Glomerular visceral epithelial cell (primary cell): ENCODE results near the gene LRRC4C.
"Not testable (repeated sequence)": the region's sequence is repeated elsewhere in the genome, so short reads cannot be mapped to it uniquely, and the experiment has no call there.

Experiments used
- DNase-seq: peaks from one replicate; pipeline ENCODE4 v3.0.0-alpha.2; 2016; ENCODE audit errors: extremely low spot score

Gene LRRC4C

GRCh38 chr11:40867991-40868632 is 591.3 kb downstream of the LRRC4C start:
- peak; percentile 32 for DNase-seq

- not testable (repeated sequence) for DNase-seq
These were observed 601.7 kb downstream of the LRRC4C start for GRCh38 chr11:40857754-40858153.

- DNase-seq, result no peak
These were observed 616.6 kb downstream of the LRRC4C start for GRCh38 chr11:40842750-40843339.

- no peak for DNase-seq
These were observed 618.2 kb downstream of the LRRC4C start for GRCh38 chr11:40841231-40841630.

GRCh38 chr11:40838181-40838683 is 621.2 kb downstream of the LRRC4C start:
- no peak for DNase-seq

GRCh38 chr11:40827116-40827515 is 632.3 kb downstream of the LRRC4C start:
- DNase-seq, result no peak

GRCh38 chr11:40826601-40827000 is 632.9 kb downstream of the LRRC4C start:
- DNase-seq, result no peak

- DNase-seq, result no peak
These were observed 634.1 kb downstream of the LRRC4C start for GRCh38 chr11:40825201-40825834.

GRCh38 chr11:40819230-40819629 is 640.2 kb downstream of the LRRC4C start:
- DNase-seq, result peak; percentile 4

GRCh38 chr11:40816976-40817375 is 642.5 kb downstream of the LRRC4C start:
- no peak for DNase-seq

- DNase-seq, result peak; percentile 81
These were observed 661.5 kb downstream of the LRRC4C start for GRCh38 chr11:40797981-40798380.

- DNase-seq, result no peak
These were observed 672.2 kb downstream of the LRRC4C start for GRCh38 chr11:40787224-40787623.

- DNase-seq, result no peak
These were observed 696.4 kb downstream of the LRRC4C start for GRCh38 chr11:40763046-40763445.

GRCh38 chr11:40759341-40759740 is 700.1 kb downstream of the LRRC4C start:
- DNase-seq, result no peak

GRCh38 chr11:40754297-40754696 is 705.2 kb downstream of the LRRC4C start:
- no peak for DNase-seq

- DNase-seq, result no peak
These were observed 713.2 kb downstream of the LRRC4C start for GRCh38 chr11:40746282-40746681.

GRCh38 chr11:40732132-40732531 is 727.3 kb downstream of the LRRC4C start:
- DNase-seq, result no peak

- peak; percentile 1 for DNase-seq
These were observed 737.2 kb downstream of the LRRC4C start for GRCh38 chr11:40722179-40722795.

- DNase-seq, result no peak
These were observed 742.9 kb downstream of the LRRC4C start for GRCh38 chr11:40716344-40717130.

- no peak for DNase-seq
These were observed 746.4 kb downstream of the LRRC4C start for GRCh38 chr11:40713083-40713482.

GRCh38 chr11:40701027-40701426 is 758.4 kb downstream of the LRRC4C start:
- DNase-seq, result no peak

- no peak for DNase-seq
These were observed 769.6 kb downstream of the LRRC4C start for GRCh38 chr11:40689823-40690222.
